ENCODE measurements around the gene RAB6A. TPM values are rescaled to one million over a fixed set of nuclear protein-coding genes. Genes with fewer than 3 reads are reported as not detected.

The RAB6A gene
- total and polyA plus RNA-seq, 2 of the 8 experiments (the other 6 are each of a cell fraction or from before 2014, with no cell fraction given), result 24.4 to 88.6 TPM

DNA sequence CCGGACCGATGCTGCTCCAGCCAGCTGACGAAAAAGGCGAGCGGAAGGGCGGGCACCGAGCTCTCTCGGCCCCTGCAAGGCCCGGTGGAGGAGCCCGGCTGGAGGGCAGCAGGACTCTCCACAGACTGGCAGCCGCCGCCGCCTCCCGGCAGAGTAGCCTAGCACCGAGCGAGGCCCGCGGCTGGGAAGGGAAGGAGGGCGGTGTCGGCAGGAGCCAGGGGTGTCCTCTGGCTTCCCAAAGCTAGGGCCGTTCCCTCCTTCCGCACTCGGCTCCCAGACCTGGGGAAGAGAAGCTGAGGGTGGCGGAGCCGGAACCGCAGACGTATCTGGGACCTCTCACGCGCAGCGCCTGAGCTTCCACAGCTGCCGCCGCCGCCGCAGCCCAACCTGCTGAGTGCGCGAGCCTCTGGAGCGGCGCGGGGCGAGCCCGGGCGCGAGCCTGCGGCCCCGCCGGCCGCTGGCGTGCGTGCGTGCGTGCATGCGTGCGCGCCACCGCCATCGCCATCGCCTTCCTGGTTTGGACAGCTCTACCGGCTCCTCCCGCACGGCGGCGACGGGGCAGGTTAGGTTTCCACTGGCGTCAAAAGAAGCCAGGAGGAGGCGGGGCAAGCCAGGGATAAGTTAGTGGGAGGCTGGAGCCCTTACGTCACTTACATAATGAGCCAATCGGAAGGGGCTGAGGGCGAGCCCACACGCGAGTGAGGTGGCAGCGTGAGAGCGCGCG is at the start of gene RAB6A (continued):
- TF ChIP-seq HDAC6 (IDR thresholded peaks at IDR 0.05; ENCODE audit: low read depth, low read length), result no peak
- TF ChIP-seq SIX5 (IDR thresholded peaks at IDR 0.05; ENCODE audit: low read depth, low read length), result no peak
- TF ChIP-seq CHD2 (IDR thresholded peaks at IDR 0.05; ENCODE audit: low read length), result peak; percentile 38; the same call in 1 of the 2 replicates
- TF ChIP-seq CTBP2 (IDR thresholded peaks at IDR 0.05; ENCODE audit: borderline replicate concordance, insufficient read depth, insufficient read length, low read length), result no peak
- no peak; the same call in 1 of the 2 replicates for TF ChIP-seq KDM1A (IDR thresholded peaks at IDR 0.05; ENCODE audit: borderline replicate concordance, low read length)
- no peak for TF ChIP-seq POU5F1 (IDR thresholded peaks at IDR 0.05; ENCODE audit: low read depth, low read length)
- TF ChIP-seq YY1 (IDR thresholded peaks at IDR 0.05; ENCODE audit: low read depth, low read length), result no peak
- TF ChIP-seq CEBPB (IDR thresholded peaks at IDR 0.05; ENCODE audit: low read depth, low read length), result peak; percentile 39; the same call in 1 of the 2 replicates
- no peak for TF ChIP-seq SP4 (IDR thresholded peaks at IDR 0.05; ENCODE audit: low read length)
- TF ChIP-seq EGR1 (IDR thresholded peaks at IDR 0.05; ENCODE audit: borderline replicate concordance, low read depth, low read length), result peak; percentile 52; the same call in 1 of the 2 replicates
- TF ChIP-seq TBP (IDR thresholded peaks at IDR 0.05; ENCODE audit: low read depth, low read length), result peak; percentile 62; the same call in 1 of the 2 replicates
- TF ChIP-seq ZNF274 (IDR thresholded peaks at IDR 0.05; ENCODE audit: borderline replicate concordance, extremely low read depth, low read length), result no peak
- peak; percentile 93 for TF ChIP-seq KDM4A (IDR thresholded peaks at IDR 0.05; ENCODE audit: low read depth, low read length, severe bottlenecking)
- 0 out of 2 replicates have a peak, but pooled peaks have one; percentile 44 for TF ChIP-seq TCF12 (IDR thresholded peaks at IDR 0.05; ENCODE audit: low read depth, low read length)
- no peak for TF ChIP-seq CBX8 (IDR thresholded peaks at IDR 0.05; ENCODE audit: borderline replicate concordance, low read depth, low read length)
- TF ChIP-seq RAD21 (IDR thresholded peaks at IDR 0.05 in 1 of 2, conservative IDR thresholded peaks at IDR 0.05 in 1 of 2; ENCODE audit: low read depth in 2 of 2, low read length in 2 of 2), result peak; percentile 43 to 51; a peak in 3 of 4 replicates
- no peak; the same call in 1 of the 2 replicates for TF ChIP-seq GABPA (IDR thresholded peaks at IDR 0.05; ENCODE audit: borderline replicate concordance, insufficient read depth, low read length)
- TF ChIP-seq TAF7 (optimal IDR thresholded peaks at IDR 0.05; ENCODE audit: borderline replicate concordance, low read depth, low read length), result peak; percentile 80
- TF ChIP-seq, protein P1, sequence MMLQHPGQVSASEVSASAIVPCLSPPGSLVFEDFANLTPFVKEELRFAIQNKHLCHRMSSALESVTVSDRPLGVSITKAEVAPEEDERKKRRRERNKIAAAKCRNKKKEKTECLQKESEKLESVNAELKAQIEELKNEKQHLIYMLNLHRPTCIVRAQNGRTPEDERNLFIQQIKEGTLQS (IDR thresholded peaks at IDR 0.05; ENCODE audit: insufficient read depth, low read depth, low read length), result no peak
- TF ChIP-seq CREB1 (IDR thresholded peaks at IDR 0.05), result peak; percentile 91
- peak; percentile 58 to 76 for TF ChIP-seq POLR2A (IDR thresholded peaks at IDR 0.05; ENCODE audit: control extremely low read depth in 1 of 2, low read depth in 2 of 2, low read length in 2 of 2)
- no peak for TF ChIP-seq CBX5 (IDR thresholded peaks at IDR 0.05; ENCODE audit: low read depth, low read length)
- no peak for TF ChIP-seq SIRT6 (IDR thresholded peaks at IDR 0.05; ENCODE audit: low read length)
- TF ChIP-seq, protein P2, sequence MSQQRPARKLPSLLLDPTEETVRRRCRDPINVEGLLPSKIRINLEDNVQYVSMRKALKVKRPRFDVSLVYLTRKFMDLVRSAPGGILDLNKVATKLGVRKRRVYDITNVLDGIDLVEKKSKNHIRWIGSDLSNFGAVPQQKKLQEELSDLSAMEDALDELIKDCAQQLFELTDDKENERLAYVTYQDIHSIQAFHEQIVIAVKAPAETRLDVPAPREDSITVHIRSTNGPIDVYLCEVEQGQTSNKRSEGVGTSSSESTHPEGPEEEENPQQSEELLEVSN (IDR thresholded peaks at IDR 0.05), result no peak

Measured in H1 (cell line).